Lung (tissue), 12 donors: Measurements from ENCODE around the gene ASB13. TPM values are rescaled to one million over a fixed set of nuclear protein-coding genes. Genes with fewer than 3 reads are reported as not detected.

Source experiments
- ATAC-seq: fragments of 200-7000 bp; cut with Tn5 transposase; one replicate; pipeline ENCODE4 v1.9.1; 2020; ENCODE audit warnings: moderate number of reproducible peaks; ENCODE audit not compliant: insufficient read depth, low FRiP score
- DNase-seq, 3 donors: peaks; one replicate each; pipeline ENCODE4 v3.0.0-alpha.2; 2013 to 2017
- H3K27ac ChIP-seq, 2 donors: one replicate each; pipeline ENCODE4 v1.5.1; 2013; ENCODE audit warnings: mild to moderate bottlenecking in 2 of 2, moderate library complexity in 2 of 2, control low read depth in 1 of 2, inconsistent platforms in 1 of 2, low read depth in 1 of 2, low read length in 1 of 2
- H3K27me3 ChIP-seq, 3 donors: one replicate each; pipeline ENCODE4 v1.5.1; 2013; ENCODE audit warnings: low read length in 2 of 3; ENCODE audit not compliant: control insufficient read depth in 3 of 3, insufficient read depth in 3 of 3
- H3K36me3 ChIP-seq, 4 donors: one replicate each; pipeline ENCODE4 v1.5.1; 2013; ENCODE audit warnings: low read length in 4 of 4, mild to moderate bottlenecking in 1 of 4, moderate library complexity in 1 of 4; ENCODE audit not compliant: control insufficient read depth in 4 of 4, insufficient read depth in 4 of 4
- H3K4me1 ChIP-seq, 5 donors: one replicate each; pipeline ENCODE4 v1.5.1; 2013; ENCODE audit warnings: low read length in 5 of 5, mild to moderate bottlenecking in 2 of 5, moderate library complexity in 1 of 5; ENCODE audit not compliant: control insufficient read depth in 5 of 5, insufficient read depth in 5 of 5
- H3K4me3 ChIP-seq: one replicate; pipeline ENCODE4 v1.5.1; 2013; ENCODE audit warnings: mild to moderate bottlenecking, control low read depth, moderate library complexity
- H3K9ac ChIP-seq, 2 donors: one replicate each; pipeline ENCODE4 v1.5.1; 2013; ENCODE audit warnings: low read length in 2 of 2, control low read depth in 1 of 2; ENCODE audit not compliant: insufficient read depth in 1 of 2
- H3K9me3 ChIP-seq, 4 donors: one replicate each; pipeline ENCODE4 v1.5.1; 2013; ENCODE audit warnings: low read length in 3 of 4, mild to moderate bottlenecking in 1 of 4, moderate library complexity in 1 of 4; ENCODE audit not compliant: control insufficient read depth in 4 of 4, insufficient read depth in 3 of 4
- WGBS, 2 donors: extraction: QIAGEN DNeasy Blood & Tissue Kit; methylation state at CpG; one replicate each; pipeline ENCODE4 v1.1.7; 2013; 5-methylcytosine and 5-hydroxymethylcytosine counted together
- polyA plus RNA-seq, 2 donors: library from polyadenylated mRNA; stranded (reverse); fragments of 200-250 nt; gene quantifications; one replicate each; pipeline ENCODE4 v1.2.1, GENCODE V29; 2013
- total RNA-seq, 2 donors: library from RNA; depleted of rRNA in 1 of 2; stranded (reverse); fragments of >200 nt in 1 of 2; gene quantifications; one replicate each; pipeline ENCODE4 v1.2.1, GENCODE V29; 2014 to 2021
- TF ChIP-seq, protein P1 (sequence below): IDR thresholded peaks from 2 replicates; pipeline ENCODE4 v1.5.1; 2012; ENCODE audit warnings: mild to moderate bottlenecking; ENCODE audit errors: control extremely low read depth, extremely low read depth
- donor health status: control.
- donor health status: control.
- donor health status: Bipolar disorder and iron deficiency.
- donor health status: healthy.
- donor health status: DM: yes; HTN: yes; CAD: no.

Gene ASB13
- total and polyA plus RNA-seq, 4 donors, result 5.2 to 26.2 (median 14.7) TPM

DNA sequence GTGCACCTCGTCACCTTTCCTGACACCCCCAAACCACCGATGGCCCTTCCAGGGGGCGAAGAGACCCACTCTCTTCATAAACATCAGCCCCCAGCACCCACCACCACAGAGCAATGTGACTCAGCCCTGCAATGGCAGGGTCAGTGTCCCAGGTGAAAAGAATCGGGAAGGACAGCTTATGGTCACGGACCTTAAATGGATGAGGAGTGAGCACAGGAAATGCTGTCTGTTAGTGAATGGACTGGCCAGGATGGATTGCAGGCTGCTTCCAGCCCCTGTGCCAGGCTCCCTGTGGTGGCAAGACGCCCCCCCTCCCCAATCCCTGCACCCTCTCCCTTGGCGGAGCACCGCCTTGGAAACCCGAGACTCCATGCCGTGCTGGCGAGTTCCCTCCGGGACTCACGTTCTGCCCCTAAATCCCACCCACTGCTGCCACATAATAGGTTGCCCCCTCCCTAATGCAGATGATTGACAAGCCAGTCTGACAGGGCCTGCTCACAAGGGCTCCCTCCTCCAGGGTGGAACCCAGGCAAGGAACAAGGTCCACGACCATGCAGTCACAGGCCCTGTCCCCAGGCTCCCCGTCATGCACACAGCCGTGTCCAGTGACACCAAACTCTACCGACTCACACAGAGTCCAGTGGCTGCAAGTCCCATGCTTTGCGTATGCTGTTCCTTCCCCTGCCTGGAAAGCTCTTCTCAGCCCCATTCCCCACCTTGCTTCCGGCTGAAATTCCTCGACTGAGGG is 7.3 kb downstream of the ASB13 start:
- peak in 1 of 3 donors; percentile 23 for DNase-seq
- Histone ChIP-seq H3K27ac (no peak overlapping the region), H3K4me3 (no peak overlapping the region), H3K9me3 (no peaks in the 10 kb centered on the region), H3K9ac (no peak overlapping the region), H3K27me3 (no peaks in the 10 kb centered on the region), H3K36me3 (no peaks in the 10 kb centered on the region), H3K4me1 (peaks cover 0 to 20% (median 4%) of the 10 kb centered on the region in 5 donors)
- ATAC-seq, result no peak
- 75 to 82% methylated on average over 20 of the region's 20 CpGs for WGBS, 2 donors
- TF ChIP-seq, protein P1, sequence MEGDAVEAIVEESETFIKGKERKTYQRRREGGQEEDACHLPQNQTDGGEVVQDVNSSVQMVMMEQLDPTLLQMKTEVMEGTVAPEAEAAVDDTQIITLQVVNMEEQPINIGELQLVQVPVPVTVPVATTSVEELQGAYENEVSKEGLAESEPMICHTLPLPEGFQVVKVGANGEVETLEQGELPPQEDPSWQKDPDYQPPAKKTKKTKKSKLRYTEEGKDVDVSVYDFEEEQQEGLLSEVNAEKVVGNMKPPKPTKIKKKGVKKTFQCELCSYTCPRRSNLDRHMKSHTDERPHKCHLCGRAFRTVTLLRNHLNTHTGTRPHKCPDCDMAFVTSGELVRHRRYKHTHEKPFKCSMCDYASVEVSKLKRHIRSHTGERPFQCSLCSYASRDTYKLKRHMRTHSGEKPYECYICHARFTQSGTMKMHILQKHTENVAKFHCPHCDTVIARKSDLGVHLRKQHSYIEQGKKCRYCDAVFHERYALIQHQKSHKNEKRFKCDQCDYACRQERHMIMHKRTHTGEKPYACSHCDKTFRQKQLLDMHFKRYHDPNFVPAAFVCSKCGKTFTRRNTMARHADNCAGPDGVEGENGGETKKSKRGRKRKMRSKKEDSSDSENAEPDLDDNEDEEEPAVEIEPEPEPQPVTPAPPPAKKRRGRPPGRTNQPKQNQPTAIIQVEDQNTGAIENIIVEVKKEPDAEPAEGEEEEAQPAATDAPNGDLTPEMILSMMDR, result no peak

DNA sequence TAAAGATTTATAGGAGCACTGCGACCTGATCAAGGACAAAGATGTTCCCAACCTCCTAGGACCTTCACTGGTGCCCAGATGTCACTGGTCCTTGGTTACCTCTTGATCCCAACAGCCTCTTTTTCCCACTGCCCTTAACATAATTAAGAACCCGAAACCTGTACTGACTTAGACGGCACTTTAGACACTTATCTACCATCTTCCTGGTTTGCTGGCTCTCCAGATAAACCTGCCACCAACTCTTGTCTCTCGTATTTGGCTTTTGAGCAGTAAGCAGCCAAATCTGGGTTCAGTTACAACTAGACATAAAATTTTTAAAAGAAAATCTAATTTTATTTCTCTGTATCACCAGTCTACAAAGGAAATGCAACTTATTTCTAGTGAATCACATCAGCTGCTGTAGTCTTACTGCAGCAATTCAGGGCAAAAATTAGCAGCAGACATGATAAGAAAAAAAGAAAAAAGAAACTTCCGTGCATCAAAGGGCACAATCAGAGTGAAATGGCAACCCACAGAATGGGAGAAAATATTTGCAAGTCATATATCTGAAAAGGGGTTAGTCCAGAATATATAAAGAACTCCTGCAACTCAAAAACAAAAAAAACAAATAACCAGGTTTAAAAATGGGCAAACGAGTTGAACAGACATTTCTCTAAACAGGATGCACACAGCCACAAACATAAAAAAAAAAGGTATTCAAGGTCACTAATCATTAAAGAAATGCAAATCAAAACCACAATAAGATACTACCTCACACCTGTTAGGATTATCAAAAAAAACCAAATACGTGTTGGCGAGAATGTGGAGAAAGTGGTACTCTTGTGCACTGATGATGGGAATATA is 9.4 kb downstream of the ASB13 start:
- DNase-seq (no peak), ATAC-seq (no peak)
- Histone ChIP-seq H3K36me3 (peaks cover 0 to 4% (median 0%) of the 10 kb centered on the region in 4 donors), H3K4me3 (no peak overlapping the region), H3K27ac (no peak overlapping the region), H3K9ac (no peak overlapping the region), H3K4me1 (peaks cover 0 to 19% (median 4%) of the 10 kb centered on the region in 5 donors), H3K9me3 (no peaks in the 10 kb centered on the region), H3K27me3 (no peaks in the 10 kb centered on the region)
- 86 to 92% methylated on average over 8 of the region's 8 CpGs for WGBS, 2 donors
- TF ChIP-seq, protein P1, result no peak

DNA sequence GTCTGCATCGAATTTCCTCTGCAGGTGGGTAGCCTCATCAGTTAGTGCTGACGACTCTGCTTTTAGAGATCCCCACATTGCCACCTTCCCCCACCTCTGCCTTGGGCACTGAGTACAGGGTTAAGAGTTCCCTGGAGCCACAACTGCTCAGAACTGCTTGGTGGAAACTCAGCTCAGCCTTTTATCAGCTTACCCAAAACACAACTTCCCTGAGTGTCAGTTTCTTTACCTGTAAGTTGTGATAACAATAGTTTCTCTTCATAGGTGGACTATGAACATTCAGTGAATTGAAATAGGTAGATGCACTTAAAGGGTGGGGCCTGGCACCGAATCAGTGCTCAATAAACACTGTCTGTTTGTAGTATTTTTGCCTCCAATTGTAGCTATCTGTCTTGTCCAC is 11.3 kb downstream of the ASB13 start:
- Histone ChIP-seq H3K36me3 (peaks cover 0 to 12% (median 1%) of the 10 kb centered on the region in 4 donors), H3K9ac (no peak overlapping the region), H3K27ac (no peak overlapping the region), H3K27me3 (no peaks in the 10 kb centered on the region), H3K9me3 (no peaks in the 10 kb centered on the region), H3K4me1 (peaks cover 0 to 14% (median 4%) of the 10 kb centered on the region in 5 donors), H3K4me3 (no peak overlapping the region)
- no peak for DNase-seq
- 66 to 79% methylated on average over 3 of the region's 3 CpGs for WGBS, 2 donors
- ATAC-seq, result no peak
- TF ChIP-seq, protein P1, result no peak
